Osteoblast (primary cell): ENCODE measurements around the gene FBLN7. TPM values are rescaled to one million over a fixed set of nuclear protein-coding genes. Genes with fewer than 3 reads are reported as not detected.
"Not testable (repeated sequence)": the region's sequence is repeated elsewhere in the genome, so short reads cannot be mapped to it uniquely, and the experiment has no call there.

Experiments
- DNase-seq: peaks from one replicate; pipeline ENCODE4 v3.0.0; 2011; ENCODE audit warnings: low spot score, mixed read lengths; ENCODE audit not compliant: insufficient read length; ENCODE audit errors: missing footprints
- H2AFZ ChIP-seq: 2 replicates; pipeline ENCODE4 v1.6.0; 2011; ENCODE audit warnings: mild to moderate bottlenecking, low read length
- H3K27ac ChIP-seq: 2 replicates; pipeline ENCODE4 v1.5.1; 2011; ENCODE audit warnings: mild to moderate bottlenecking, low read depth, low read length, moderate library complexity
- H3K27me3 ChIP-seq: 2 replicates; pipeline ENCODE4 v1.6.0; 2012; ENCODE audit warnings: mild to moderate bottlenecking, control low read depth, inconsistent platforms, low read length, moderate library complexity; ENCODE audit not compliant: insufficient read depth
- H3K36me3 ChIP-seq: 2 replicates; pipeline ENCODE4 v1.5.1; 2011; ENCODE audit warnings: mild to moderate bottlenecking, low read length, control low read depth, moderate library complexity; ENCODE audit not compliant: insufficient read depth
- H3K4me1 ChIP-seq: 2 replicates; pipeline ENCODE4 v1.5.1; 2011; ENCODE audit warnings: mild to moderate bottlenecking, low read length, control low read depth, moderate library complexity; ENCODE audit not compliant: insufficient read depth
- H3K4me2 ChIP-seq: 2 replicates; pipeline ENCODE4 v1.6.0; 2011; ENCODE audit warnings: mild to moderate bottlenecking, low read length; ENCODE audit not compliant: insufficient read depth
- H3K4me3 ChIP-seq: fragments of 200-600 bp; sonication (generic); 3 replicates; pipeline ENCODE4 v1.5.1; 2012; ENCODE audit warnings: mild to moderate bottlenecking, low read length, inconsistent platforms; ENCODE audit not compliant: insufficient read depth
- H3K79me2 ChIP-seq: 2 replicates; pipeline ENCODE4 v1.6.0; 2012; ENCODE audit warnings: mild to moderate bottlenecking, low read length, control low read depth, inconsistent platforms; ENCODE audit not compliant: insufficient read depth
- H3K9me3 ChIP-seq: 2 replicates; pipeline ENCODE4 v1.5.1; 2011; ENCODE audit warnings: low read depth, low read length, control low read depth
- H4K20me1 ChIP-seq: 2 replicates; pipeline ENCODE4 v1.6.0; 2012; ENCODE audit warnings: mild to moderate bottlenecking, low read length, control low read depth; ENCODE audit not compliant: insufficient read depth
- total RNA-seq: library from RNA; depleted of rRNA; stranded (reverse); fragments of >200 nt; gene quantifications from 2 replicates; pipeline ENCODE4 v1.2.3, GENCODE V29; 2012
- TF ChIP-seq, protein P1 (sequence below): IDR thresholded peaks from 2 replicates; pipeline ENCODE4 v1.5.1; 2011; ENCODE audit warnings: mild to moderate bottlenecking, low read depth, low read length, moderate library complexity; ENCODE audit errors: extremely low read depth

Gene FBLN7
- total RNA-seq, 1 donor, result 5.8 TPM

DNA sequence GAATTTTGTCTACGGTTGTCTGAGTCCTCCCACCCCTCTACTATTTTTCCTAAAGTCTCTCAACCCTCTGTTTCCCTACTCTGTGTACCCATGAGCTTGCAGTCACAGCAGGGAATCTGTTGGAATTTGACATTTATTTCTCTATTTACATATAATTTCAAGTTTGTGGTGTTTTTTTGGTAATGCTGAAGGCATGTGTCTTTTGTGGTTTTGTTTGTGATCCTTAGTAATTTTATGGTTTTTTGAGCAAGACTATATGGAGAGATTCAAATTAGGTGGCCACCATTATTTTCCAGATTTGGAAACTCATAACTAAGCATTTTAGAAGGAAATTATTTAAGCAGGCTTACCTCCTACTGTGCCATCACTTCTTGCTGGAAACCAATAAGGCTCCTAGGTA, 27.2 kb upstream of the FBLN7 start:
- no peak overlapping the region for H3K4me2 ChIP-seq
- H4K20me1 ChIP-seq, result peaks cover 3% of the 10 kb centered on the region
- no peak for DNase-seq
- H3K27me3 ChIP-seq, result no peaks in the 10 kb centered on the region
- no peak overlapping the region for H3K4me3 ChIP-seq
- no peak overlapping the region for H3K27ac ChIP-seq
- H3K4me1 ChIP-seq, result peaks cover 2% of the 10 kb centered on the region
- no peaks in the 10 kb centered on the region for H3K79me2 ChIP-seq
- H3K36me3 ChIP-seq, result peaks cover 61% of the 10 kb centered on the region
- no peaks in the 10 kb centered on the region for H3K9me3 ChIP-seq
- TF ChIP-seq, protein P1, sequence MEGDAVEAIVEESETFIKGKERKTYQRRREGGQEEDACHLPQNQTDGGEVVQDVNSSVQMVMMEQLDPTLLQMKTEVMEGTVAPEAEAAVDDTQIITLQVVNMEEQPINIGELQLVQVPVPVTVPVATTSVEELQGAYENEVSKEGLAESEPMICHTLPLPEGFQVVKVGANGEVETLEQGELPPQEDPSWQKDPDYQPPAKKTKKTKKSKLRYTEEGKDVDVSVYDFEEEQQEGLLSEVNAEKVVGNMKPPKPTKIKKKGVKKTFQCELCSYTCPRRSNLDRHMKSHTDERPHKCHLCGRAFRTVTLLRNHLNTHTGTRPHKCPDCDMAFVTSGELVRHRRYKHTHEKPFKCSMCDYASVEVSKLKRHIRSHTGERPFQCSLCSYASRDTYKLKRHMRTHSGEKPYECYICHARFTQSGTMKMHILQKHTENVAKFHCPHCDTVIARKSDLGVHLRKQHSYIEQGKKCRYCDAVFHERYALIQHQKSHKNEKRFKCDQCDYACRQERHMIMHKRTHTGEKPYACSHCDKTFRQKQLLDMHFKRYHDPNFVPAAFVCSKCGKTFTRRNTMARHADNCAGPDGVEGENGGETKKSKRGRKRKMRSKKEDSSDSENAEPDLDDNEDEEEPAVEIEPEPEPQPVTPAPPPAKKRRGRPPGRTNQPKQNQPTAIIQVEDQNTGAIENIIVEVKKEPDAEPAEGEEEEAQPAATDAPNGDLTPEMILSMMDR, result no peak
- H2AFZ ChIP-seq, result no peak overlapping the region

DNA sequence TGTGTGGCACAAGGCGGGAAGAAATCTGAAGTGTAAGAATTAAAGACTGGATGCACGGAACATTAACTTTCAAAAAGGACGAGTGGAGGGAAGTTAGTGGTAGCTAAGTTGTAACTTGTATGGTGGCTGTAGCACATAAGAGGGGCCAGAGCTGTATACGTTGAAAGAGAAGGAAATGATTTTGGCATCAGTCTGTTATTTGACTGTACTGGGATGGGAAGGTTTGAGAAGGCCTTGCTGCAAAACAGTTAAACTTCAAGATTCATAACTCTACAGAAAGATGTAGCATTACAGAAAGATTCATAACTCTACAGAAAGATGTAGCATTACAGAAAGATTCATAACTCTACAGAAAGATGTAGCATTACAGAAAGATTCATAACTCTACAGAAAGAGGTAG, 24.8 kb upstream of the FBLN7 start:
- not testable (repeated sequence) for H3K4me3 ChIP-seq, H3K4me2 ChIP-seq, H3K27me3 ChIP-seq, H3K4me1 ChIP-seq, DNase-seq, H3K79me2 ChIP-seq, H4K20me1 ChIP-seq, H2AFZ ChIP-seq, H3K9me3 ChIP-seq, H3K27ac ChIP-seq
- H3K36me3 ChIP-seq, result peaks cover 50% of the 10 kb centered on the region

DNA sequence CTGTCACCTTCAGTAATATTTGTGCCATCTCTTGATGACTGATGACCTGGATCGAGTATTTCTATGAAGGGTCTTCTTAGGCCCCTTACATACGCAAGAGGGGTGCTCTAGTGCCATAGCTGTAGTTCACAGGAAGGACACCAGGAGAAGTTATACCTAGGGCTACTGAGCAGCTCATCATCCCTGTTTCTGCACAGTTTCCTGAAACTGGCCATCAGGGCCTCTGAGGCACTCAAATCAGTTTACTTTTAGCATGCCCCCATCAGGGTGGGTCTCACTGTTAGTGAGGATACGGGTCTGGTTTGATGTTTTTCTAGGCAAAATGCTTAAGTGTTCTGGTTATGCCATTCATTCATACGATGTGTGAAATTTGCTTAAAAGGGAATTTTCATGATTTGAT, 20.0 kb upstream of the FBLN7 start:
- H4K20me1 ChIP-seq, result no peaks in the 10 kb centered on the region
- H3K4me2 ChIP-seq, result no peak overlapping the region
- no peak overlapping the region for H2AFZ ChIP-seq
- H3K36me3 ChIP-seq, result peaks cover 21% of the 10 kb centered on the region
- H3K4me3 ChIP-seq, result no peak overlapping the region
- no peaks in the 10 kb centered on the region for H3K27me3 ChIP-seq
- DNase-seq, result no peak
- H3K79me2 ChIP-seq, result no peaks in the 10 kb centered on the region
- H3K4me1 ChIP-seq, result no peaks in the 10 kb centered on the region
- H3K27ac ChIP-seq, result no peak overlapping the region
- no peaks in the 10 kb centered on the region for H3K9me3 ChIP-seq
- TF ChIP-seq, protein P1, result peak; percentile 16

DNA sequence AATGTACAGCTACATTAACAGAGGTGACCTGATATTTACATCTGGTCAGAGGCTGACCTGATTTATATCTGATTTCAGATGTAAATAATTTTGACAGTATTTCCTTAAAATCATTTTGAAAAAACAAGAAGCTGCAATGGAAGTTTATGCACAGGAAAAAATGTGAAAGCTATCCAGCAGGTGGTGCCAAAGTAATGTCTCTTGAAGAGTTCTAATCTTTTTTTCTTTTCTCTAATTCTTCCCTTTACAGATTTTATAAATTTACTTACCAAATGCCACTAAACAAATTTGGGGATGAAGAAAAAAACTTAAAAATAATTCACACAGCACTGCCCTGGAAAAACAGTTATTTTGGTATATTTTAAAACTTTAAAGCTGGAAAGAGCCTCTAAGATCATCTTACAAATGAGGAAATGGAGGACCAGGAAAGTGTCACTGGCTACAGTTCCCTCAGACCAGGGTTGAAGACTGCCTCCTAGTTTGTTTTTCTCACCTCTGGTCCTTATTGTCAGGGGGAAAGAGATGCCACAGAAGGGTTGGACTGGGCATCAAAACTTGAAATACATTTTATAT, 16.4 kb upstream of the FBLN7 start:
- Histone ChIP-seq H3K4me1 (no peaks in the 10 kb centered on the region), H3K4me2 (no peak overlapping the region), H3K9me3 (no peaks in the 10 kb centered on the region), H3K79me2 (no peaks in the 10 kb centered on the region), H2AFZ (no peak overlapping the region), H4K20me1 (no peaks in the 10 kb centered on the region), H3K27me3 (no peaks in the 10 kb centered on the region), H3K36me3 (peaks cover 16% of the 10 kb centered on the region), H3K27ac (no peak overlapping the region), H3K4me3 (no peak overlapping the region)
- no peak for DNase-seq
- TF ChIP-seq, protein P1, result peak; percentile 72
